HG03196 (cell line): ENCODE results near the gene PLA2G6.
"Not testable (repeated sequence)": the region's sequence is repeated elsewhere in the genome, so short reads cannot be mapped to it uniquely, and the experiment has no call there.

Experiments used
- ATAC-seq: cut with Tn5 transposase; IDR thresholded peaks from one replicate; pipeline ENCODE4 v1.9.1; 2021; ENCODE audit not compliant: unreplicated experiment

The PLA2G6 gene

GRCh38 chr22:38086942-38087341, 94.7 kb downstream of the PLA2G6 start:
- no peak for ATAC-seq

GRCh38 chr22:38086001-38086845, 95.4 kb downstream of the PLA2G6 start:
- ATAC-seq: no peak

GRCh38 chr22:38085501-38085900, 96.1 kb downstream of the PLA2G6 start:
- ATAC-seq: no peak

- ATAC-seq: no peak
These were observed 96.6 kb downstream of the PLA2G6 start for GRCh38 chr22:38085056-38085455.

GRCh38 chr22:38083931-38084631, 97.5 kb downstream of the PLA2G6 start, which contains the start of gene SLC16A8:
SLC16A8 (minus strand) TSS chr22:38084184; CDS start chr22:38082873, 1,311 bp downstream.
- no peak for ATAC-seq

- no peak for ATAC-seq
These were observed 98.5 kb downstream of the PLA2G6 start for GRCh38 chr22:38082986-38083710.

GRCh38 chr22:38081941-38082828, 99.4 kb downstream of the PLA2G6 start:
- ATAC-seq: no peak

GRCh38 chr22:38081636-38081940, 100.0 kb downstream of the PLA2G6 start:
- ATAC-seq: no peak

GRCh38 chr22:38080850-38081635, 100.6 kb downstream of the PLA2G6 start:
- ATAC-seq: no peak

- no peak for ATAC-seq
These were observed 101.2 kb downstream of the PLA2G6 start for GRCh38 chr22:38080474-38080849.

- no peak for ATAC-seq
These were observed 101.8 kb downstream of the PLA2G6 start for GRCh38 chr22:38079804-38080203.

GRCh38 chr22:38079208-38079607, 102.4 kb downstream of the PLA2G6 start:
- ATAC-seq: not testable (repeated sequence)

GRCh38 chr22:38078046-38078840, 103.4 kb downstream of the PLA2G6 start:
- no peak for ATAC-seq

- ATAC-seq: no peak
These were observed 104.0 kb downstream of the PLA2G6 start for GRCh38 chr22:38077595-38077994.

- no peak for ATAC-seq
These were observed 104.5 kb downstream of the PLA2G6 start for GRCh38 chr22:38077096-38077495.

GRCh38 chr22:38075961-38076360, 105.7 kb downstream of the PLA2G6 start:
- ATAC-seq: no peak

GRCh38 chr22:38075105-38075825, 106.4 kb downstream of the PLA2G6 start:
- ATAC-seq: no peak
